GM18517 (cell line): ENCODE measurements around the gene KIFAP3.
"Not testable (repeated sequence)": the region's sequence is repeated elsewhere in the genome, so short reads cannot be mapped to it uniquely, and the experiment has no call there.

ENCODE experiments used
- ATAC-seq: cut with Tn5 transposase; IDR thresholded peaks from one replicate; pipeline ENCODE4 v1.9.1; 2021; ENCODE audit warnings: mild to moderate bottlenecking, moderate library complexity; ENCODE audit not compliant: unreplicated experiment

The KIFAP3 gene

DNA sequence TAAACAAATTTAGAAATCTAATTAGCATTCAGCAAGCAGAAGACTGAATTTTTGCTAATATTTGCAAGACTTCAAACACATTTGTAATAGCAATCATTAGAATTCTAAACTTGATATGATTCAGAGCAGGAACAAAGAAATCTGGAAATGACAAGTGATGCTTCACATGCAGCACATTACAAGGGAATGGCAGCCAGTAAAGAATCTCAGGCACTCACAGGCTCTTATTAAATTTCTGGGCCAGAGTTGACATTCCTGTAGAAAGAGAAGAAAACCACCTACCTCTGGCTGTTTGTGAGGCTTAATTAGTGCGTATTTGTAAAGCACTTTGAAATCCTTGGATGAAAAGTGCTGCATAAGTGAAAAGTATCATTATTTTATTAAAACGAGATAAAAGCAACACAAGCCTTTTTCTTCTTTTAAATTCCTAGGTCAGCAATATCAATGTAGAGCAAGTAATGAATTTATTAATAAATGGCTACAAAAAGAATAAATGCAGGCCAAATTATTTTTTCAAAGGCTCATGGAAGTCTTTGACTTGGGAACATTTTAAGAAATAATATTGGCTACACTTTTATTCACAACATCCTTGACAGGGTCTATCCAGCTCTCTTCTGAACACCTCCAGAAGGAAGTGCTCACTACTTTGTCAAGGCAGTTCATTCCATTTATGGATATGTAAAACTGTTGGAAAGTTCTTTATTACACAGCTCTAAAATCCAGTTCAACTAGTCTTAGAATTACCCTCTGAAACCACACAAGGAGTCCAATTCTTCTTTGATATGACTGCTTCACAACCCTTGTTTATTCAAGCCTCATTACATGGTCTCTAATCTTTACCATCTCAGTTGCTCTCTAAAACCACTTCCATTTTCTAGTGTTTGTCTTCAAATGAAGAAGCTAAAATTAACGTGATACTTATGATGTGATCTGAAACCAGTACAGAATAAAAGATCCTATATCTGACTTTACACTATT lies 148.7 kb downstream of the KIFAP3 start:
- ATAC-seq: peak; percentile 64

DNA sequence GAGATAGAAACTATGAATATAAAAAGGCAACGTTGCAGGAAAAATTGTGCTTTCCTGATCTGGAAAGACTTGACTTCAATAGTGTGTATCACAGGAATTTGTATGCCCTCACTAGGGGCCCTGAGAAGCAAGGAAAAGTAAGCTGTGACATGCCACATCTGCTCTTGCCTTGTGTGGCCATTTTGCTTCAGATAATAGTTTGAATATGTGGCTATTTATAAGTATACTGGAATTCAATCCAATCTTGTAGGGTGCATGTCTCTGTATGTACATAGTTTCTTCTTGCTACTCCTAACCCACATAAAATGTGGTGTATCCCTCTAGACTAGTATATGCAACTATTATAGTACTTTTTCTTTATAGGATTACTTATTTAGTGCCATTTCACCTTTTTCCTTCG lies 149.7 kb downstream of the KIFAP3 start:
- ATAC-seq: no peak

DNA sequence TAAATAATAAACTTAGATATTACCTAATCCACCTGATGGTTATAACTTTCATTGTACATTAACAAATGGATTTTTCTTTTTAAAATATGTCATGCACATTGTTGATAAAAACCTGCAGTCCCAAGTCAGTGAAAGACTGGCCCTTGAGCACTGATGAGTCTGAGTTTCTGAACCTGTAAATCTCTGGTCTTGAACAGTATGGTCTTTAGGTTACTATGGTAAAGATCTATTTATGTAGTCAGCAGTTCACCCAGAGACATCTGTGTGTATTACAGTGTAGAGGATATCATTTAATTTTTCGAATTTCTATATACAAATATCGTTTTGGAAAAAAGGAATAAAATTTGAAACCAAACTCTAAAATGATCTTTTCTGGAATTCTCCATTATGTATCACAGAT lies 150.4 kb downstream of the KIFAP3 start:
- no peak for ATAC-seq

DNA sequence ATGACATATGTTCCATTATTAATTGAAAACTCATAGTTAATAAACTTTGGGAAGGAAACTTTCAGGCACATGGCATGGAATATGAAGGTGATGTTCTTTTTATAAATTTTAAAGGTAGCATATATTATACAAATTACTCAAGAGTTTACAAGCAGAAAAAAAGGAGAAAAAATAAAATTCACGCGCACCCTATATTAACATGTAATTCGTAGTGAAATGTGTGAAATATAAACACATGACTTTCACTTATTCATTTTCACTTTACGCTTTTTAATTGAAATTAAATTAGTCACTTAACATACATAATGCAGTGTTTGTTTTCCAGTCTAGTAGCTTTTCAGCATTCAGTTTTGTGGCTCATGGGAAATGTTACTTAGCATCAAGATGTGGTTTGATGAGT lies 153.4 kb downstream of the KIFAP3 start:
- ATAC-seq: no peak

DNA sequence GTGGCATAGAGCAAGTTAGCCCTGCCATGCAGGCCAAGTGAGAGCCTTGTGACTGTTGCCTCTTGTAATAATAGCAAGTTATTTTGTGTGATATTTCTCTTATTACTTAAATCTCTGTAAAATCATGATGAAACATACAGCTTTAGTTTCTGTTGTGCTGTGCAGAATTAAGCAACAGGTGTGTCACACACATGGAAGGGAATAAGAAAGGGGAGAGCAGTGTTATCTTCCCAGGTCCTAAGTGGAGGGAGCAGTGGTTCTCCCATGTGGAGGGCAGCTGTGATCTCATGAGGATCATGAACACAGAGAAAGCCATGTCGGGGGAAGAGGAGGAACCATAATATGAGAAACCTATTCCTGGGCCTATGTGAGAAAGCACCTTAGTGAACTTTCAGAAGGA lies 155.6 kb downstream of the KIFAP3 start:
- ATAC-seq: no peak

DNA sequence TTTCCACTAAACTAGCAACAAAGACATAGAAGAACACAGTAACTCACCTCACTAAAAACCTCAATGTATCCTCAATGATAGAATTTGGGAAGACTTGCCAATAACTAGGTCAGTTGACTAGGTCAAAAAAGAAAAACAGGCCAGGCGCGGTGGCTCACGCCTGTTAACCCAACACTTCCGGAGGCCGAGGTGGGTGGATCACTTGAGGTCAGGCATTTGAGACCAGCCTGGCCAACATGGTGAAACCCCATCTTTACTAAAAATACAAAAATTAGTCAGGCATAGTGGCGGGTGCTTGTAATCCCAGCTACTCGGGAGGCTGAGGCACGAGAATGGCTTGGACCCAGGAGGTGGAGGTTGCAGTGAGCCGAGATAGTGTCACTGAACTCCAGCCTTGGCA lies 156.3 kb downstream of the KIFAP3 start:
- not testable (repeated sequence) for ATAC-seq

DNA sequence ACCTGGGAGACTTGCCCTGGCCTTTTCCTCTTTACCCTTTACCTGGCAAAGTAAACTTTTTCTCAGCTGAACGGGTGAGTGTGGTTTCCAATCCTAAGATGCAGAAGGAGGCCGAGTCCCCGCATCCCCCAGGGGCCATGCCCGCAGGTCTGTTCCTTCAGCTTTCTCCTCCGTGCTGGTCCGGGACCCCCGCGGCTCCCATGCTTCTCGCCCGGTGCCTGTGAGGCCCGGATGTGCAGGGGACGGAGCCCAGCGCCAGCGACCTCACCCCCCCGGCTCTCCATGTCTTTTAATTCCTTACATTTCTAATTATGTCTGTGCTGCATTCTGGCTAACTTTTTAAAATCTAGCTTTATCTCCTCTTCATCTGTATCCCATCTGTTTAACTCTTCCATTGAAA lies 159.3 kb downstream of the KIFAP3 start:
- no peak for ATAC-seq

DNA sequence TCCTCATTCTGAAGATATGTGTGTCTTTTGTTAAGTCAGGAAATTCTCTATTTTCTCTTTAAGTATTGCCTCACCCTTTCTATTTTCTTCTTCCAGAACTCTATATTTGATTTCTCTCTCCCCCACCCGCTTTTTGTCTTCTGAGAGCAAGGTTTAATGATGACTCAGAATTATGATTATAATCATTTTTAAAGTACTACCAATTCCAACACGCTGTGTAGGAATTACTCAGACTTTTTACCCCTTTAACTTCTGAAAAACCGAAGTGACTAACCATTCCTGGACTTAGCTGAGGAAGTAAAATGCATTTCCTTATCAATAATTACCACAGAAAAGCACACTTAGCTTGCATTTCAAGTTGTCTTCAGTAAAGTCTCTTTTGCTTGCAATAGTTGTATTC lies 160.0 kb downstream of the KIFAP3 start:
- ATAC-seq: no peak

DNA sequence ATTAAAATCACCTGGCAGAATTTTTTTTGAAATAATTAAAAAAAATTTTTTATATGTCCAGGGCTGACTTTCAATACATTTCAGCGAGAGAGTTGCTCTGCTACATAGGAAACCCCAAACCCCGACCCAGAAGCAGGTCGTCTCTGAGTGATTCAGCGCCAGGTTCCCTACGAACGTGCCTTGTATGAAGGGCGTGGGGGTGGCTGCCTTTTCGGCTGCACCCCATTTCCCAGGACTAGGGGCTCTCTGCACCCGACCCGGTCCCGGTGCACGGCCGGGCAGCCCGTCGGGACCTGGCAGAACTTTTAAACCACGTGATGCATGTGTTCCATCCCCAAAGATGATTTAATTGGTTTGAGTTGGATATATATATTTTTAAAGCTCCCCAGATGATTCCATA lies 165.0 kb downstream of the KIFAP3 start:
- ATAC-seq: no peak

DNA sequence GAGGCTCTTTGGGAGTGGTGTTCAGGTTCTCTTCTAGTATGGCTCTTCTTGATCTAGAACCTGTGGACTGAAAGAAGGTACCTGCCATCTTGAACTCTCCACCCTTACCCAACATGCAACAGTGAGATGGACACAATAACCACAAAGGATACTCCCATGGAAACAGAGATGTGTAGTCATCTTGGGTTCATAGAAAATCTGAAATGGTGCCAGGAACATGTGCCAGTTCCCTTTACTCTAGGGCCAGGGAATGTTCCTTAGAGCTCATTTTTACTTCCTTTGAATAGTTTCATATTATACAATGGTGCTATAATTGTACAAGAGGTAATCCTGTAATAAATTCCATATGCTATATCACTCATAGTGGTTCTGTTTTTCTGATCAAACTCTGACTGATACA lies 167.6 kb downstream of the KIFAP3 start:
- ATAC-seq: no peak

DNA sequence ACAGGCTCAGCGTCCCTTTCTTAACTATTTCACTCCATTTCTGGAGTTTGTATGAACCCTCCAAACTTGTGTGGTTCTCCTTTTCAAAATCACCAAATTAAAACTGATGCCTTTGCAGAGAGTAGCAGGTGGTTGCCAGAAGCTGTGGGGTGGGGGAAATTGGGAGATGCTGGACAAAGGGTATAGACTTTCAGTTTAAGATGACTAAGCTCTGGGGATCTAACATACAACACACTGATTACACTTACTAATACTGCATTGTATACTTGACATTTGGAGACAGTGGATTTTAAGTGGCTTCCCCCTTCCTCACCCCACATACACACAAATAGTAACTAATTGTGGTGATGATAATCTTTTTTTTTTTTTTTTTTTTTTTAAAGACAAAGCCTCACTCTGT lies 169.7 kb downstream of the KIFAP3 start:
- no peak for ATAC-seq

DNA sequence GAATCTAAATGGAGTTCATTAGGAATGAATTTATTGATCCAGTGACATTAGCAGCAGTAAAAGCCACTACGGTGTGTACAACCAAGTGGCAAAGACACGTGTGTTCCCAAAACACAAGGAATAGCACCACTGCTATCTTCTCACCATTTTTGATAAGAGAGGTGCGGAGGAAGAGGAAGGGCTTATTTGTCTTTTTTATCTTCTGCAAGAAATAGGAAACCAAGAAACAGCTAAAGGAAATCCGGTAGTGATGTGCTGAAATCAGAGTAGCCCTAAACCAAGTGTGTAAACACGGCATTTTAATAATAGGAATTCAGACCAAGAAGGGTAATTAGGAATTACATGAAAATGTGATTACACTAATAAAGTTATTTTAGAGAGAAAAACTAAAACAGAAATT lies 171.7 kb downstream of the KIFAP3 start:
- no peak for ATAC-seq

DNA sequence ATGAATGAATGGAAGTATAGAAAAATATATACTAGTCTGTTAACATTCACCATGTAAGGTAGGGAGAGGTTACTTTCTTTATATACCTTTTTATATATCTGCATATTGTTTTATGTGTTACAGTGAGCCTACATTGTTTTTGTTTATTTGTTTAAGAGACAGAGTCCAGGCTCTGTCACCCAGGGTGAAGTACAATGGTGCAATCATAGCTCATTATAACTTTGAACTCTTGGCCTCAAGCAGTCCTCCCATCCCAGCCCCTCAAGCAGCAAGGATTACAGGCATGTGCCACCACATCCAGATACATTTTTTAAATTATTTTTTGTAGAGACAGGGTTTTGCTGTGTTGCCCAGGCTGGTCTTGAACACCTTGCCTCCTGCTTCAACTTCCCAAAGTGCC lies 173.4 kb downstream of the KIFAP3 start:
- ATAC-seq: no peak

DNA sequence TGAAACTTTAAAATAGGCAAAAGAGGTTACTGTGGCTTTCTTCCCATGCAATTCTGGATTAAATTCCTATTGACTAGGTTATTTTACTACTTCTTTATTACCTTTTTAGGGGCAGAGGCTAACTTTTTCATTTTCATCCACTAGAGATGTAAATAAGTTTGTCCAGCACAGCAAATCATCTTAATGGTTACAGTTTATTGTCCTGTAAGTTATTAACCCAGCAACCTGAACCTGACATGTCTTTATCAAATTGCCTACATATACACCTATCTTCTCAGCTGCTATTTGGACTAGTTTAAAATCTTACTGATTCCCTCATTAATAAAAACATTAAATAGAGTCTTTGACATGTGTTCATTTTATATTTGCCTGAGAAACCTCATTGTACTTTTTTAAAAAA lies 173.9 kb downstream of the KIFAP3 start:
- ATAC-seq: no peak

DNA sequence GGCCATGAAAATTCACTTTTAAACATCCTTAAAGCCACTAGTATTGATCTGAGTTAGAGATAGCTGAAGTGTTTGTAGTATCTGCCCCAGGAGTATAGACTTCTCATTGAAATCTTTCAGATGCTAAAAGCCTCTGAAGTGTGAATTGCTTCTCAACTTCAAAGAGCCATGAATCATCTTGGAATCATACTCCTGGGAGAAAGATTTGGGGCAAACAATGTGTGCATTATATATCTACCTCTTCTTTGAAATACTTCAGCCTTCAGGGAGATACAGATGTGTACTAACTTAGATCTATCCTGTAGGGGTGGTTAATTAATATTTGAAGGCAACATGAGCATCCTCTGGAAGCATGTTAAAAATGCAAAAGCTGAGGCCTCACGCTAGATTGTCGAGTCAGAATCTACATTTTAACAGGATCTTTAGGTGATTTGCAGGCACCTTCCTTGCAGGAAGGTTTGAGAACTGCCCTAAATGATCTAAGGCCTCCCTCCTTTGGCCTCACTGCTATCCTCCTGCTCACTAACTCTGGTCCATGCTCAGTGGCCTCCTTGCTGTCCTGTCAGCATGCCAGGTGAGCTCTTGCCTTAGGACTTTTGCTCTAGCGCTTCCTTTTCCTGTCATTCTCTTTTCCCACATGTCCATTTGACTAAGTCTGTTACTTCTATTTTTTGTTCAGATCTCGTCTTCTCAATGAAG lies 174.8 kb downstream of the KIFAP3 start:
- no peak for ATAC-seq

DNA sequence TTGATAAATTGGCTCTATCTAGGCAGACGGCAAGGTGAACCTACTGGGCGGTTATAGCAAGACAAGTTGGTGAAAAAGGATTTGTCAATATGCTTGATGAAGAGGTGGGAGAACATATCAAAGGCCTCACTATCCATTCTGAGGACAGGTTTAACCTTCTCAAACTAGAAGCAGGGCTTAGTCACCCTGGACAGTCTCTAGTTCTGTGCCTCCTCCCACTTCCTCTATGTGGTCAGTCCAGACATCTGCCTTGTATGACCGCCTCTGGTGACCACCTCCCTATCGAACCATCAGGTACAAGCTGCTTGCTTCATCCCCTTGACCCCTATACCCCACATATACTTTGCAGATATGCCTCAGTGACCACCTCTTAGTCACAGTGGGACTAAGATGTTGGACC lies 178.5 kb downstream of the KIFAP3 start:
- no peak for ATAC-seq

DNA sequence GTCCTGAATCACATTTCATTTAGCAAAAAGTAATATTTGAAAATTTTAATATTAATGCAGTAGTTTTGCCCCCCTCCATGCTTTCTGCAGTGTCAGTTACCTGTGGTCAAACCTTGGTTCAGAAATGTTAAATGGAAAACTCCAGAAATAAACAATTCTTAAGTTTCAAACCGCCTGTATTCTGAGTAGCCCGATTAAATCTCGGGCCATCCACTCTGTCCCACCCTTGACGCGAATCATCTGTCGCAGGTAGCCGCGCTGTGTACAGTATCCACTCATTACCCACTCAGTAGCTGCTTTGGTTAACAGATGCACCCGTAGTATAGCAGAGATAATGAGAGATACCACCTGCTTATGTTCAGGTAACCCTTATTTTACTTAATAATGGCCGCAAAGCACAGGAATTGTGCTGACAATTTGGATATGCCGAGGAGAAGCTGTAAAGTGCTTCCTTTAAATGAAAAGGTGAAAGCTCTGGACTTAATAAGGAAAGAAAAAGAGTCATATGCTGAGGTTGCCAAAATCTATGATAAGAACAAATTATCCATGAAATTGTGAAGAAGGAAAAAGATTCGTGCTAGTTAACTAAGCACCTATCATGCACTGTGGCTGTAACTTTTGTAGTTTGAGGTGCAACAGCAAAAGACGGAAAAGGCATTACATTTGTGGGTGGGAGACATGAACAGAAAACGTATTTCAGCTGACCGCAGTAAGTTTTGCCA lies 179.9 kb downstream of the KIFAP3 start:
- no peak for ATAC-seq

DNA sequence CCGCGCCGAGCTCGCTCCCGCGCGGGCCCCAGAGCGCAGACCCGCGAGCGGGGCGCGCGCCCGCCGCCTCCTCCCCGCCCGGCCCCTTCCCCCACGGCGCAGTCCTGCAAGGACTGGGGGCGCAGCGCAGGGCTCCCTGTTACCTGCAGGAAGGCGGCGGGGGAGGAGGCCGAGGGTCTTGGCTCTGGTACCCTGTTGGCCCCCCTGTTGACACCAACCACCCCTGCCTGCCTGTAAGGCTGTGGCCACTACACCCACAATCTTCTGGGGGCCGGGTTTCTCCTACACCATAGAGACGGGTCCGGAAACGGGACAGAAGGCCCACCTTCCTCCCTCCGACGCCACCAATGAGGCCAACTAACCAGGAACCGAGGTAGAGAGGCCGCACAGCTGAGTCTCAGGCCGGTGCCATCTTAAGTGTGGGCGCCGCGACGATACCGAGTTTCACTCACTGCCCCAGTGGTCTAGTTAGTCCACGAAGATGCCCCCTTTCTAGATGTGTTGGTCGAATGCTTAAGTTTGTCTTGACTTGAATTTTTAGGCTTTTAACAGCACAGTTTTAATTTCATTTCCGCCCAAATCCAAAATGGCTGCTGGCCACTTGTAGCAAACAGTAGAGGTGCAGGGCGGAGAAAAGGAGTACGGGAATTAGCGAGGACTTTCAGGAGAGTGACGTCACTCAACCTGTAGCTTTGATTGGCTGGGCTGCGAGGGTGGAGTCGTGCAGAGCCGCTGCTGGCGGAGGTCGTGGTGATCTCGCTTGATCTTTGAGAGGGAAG lies 180.7 kb downstream of the KIFAP3 start, which contains the start of gene SCYL3:
Gene SCYL3 (minus strand): TSS at position 252 of the 779 bp plus-strand sequence. CDS start 5,056 bp downstream, outside the sequence.
- ATAC-seq: peak; percentile 86

DNA sequence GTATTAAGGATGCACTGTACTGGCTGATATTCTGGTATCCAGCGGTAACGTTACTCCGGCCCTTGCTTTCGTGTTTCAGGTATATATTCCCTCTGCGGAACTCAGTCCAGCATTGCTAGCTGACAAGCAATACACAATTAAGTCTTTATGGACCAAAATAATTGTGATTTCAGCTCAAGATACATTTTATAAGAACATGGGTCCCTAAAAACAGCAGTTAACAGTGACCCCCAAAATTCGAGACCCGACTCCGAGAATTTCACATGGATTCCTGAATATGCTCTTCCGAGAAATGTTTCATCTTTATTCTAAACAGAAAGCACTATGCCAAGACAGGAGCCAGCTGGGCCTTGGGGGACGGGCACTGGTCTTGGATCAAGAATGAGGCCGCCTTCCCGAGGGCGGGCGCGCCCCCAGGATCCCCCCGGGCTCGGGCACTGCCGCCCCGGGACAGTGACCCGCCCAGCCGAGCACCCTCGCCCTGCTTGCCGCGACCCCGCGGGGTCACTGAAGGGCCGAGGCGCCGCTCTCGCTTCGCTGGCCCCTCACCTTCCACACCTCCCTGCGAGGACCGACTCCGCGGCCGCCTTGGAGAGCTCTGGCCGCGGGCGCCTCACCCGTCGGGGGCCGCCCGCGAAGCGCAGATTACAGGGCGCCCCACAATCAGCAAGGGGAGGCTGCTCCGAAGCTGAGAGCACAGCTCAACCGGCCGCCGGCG lies 181.4 kb downstream of the KIFAP3 start:
- peak; percentile 11 for ATAC-seq
